Liver (tissue), 9 donors: Measurements from ENCODE around the gene SPECC1L. TPM values are rescaled to one million over a fixed set of nuclear protein-coding genes. Genes with fewer than 3 reads are reported as not detected.
A peak's percentile ranks its signal among the peaks of the same experiment; 100 is the strongest.

Source experiments
- DNase-seq: peaks from one replicate; pipeline ENCODE4 v3.0.0-alpha.2; 2017; ENCODE audit warnings: low spot score
- H3K27ac ChIP-seq, 2 donors: one replicate each; pipeline ENCODE4 v1.7.0; 2013; ENCODE audit warnings: inconsistent platforms in 2 of 2, low read length in 2 of 2, control low read depth in 1 of 2, low read depth in 1 of 2, mild to moderate bottlenecking in 1 of 2
- H3K27me3 ChIP-seq, 4 donors: one replicate each; pipeline versions ENCODE4 v1.6.1 to v1.7.0; 2013; ENCODE audit warnings: low read length in 3 of 4, inconsistent platforms in 1 of 4, mild to moderate bottlenecking in 1 of 4, moderate library complexity in 1 of 4; ENCODE audit not compliant: control insufficient read depth in 4 of 4, insufficient read depth in 4 of 4
- H3K36me3 ChIP-seq, 4 donors: one replicate each; pipeline versions ENCODE4 v1.6.1 to v1.7.0; 2013; ENCODE audit warnings: low read length in 3 of 4, mild to moderate bottlenecking in 3 of 4, low read depth in 1 of 4, moderate library complexity in 1 of 4; ENCODE audit not compliant: control insufficient read depth in 4 of 4, insufficient read depth in 3 of 4
- H3K4me1 ChIP-seq, 4 donors: one replicate each; pipeline versions ENCODE4 v1.6.1 to v1.7.0; 2013; ENCODE audit warnings: low read length in 3 of 4, mild to moderate bottlenecking in 3 of 4, moderate library complexity in 1 of 4; ENCODE audit not compliant: control insufficient read depth in 4 of 4, insufficient read depth in 4 of 4
- H3K4me3 ChIP-seq, 3 donors: one replicate each; pipeline versions ENCODE4 v1.6.1 to v1.7.0; 2013; ENCODE audit warnings: low read length in 3 of 3, control low read depth in 1 of 3, low read depth in 1 of 3, mild to moderate bottlenecking in 1 of 3
- H3K9ac ChIP-seq, 2 donors: one replicate each; pipeline ENCODE4 v1.7.0; 2013; ENCODE audit warnings: low read length in 2 of 2, mild to moderate bottlenecking in 2 of 2, moderate library complexity in 2 of 2, control low read depth in 1 of 2, low read depth in 1 of 2
- H3K9me3 ChIP-seq, 4 donors: one replicate each; pipeline versions ENCODE4 v1.6.1 to v1.7.0; 2013; ENCODE audit warnings: low read length in 3 of 4; ENCODE audit not compliant: control insufficient read depth in 4 of 4
- EGR1 ChIP-seq, 2 donors: IDR thresholded peaks; 2 replicates each; pipeline ENCODE4 v1.6.1; 2016 to 2018; ENCODE audit warnings: antibody characterized with exemption in 2 of 2, low read depth in 2 of 2
- FOXA1 ChIP-seq: IDR thresholded peaks from 2 replicates; pipeline ENCODE4 v1.6.1; 2016; ENCODE audit warnings: antibody characterized with exemption
- FOXA2 ChIP-seq: IDR thresholded peaks from 2 replicates; pipeline ENCODE4 v1.6.1; 2016; ENCODE audit warnings: antibody characterized with exemption
- GABPA ChIP-seq, 2 donors: IDR thresholded peaks in 1 of 2; conservative IDR thresholded peaks in 1 of 2; 2 replicates each; pipeline ENCODE4 v1.6.1; 2016; ENCODE audit warnings: antibody characterized with exemption in 2 of 2, mild to moderate bottlenecking in 1 of 2, moderate library complexity in 1 of 2
- HNF4A ChIP-seq, 2 donors: conservative IDR thresholded peaks; 2 replicates each; pipeline ENCODE4 v1.6.1; 2016; ENCODE audit warnings: antibody characterized with exemption in 2 of 2, mild to moderate bottlenecking in 2 of 2
- HNF4G ChIP-seq: IDR thresholded peaks from 2 replicates; pipeline ENCODE4 v1.6.1; 2016; ENCODE audit warnings: antibody characterized with exemption
- JUND ChIP-seq, 2 donors: IDR thresholded peaks; 2 replicates each; pipeline ENCODE4 v1.6.1; 2016; ENCODE audit warnings: antibody characterized with exemption in 2 of 2
- NR2F2 ChIP-seq: IDR thresholded peaks from 2 replicates; pipeline ENCODE4 v1.6.1; 2016; ENCODE audit warnings: antibody characterized with exemption
- RAD21 ChIP-seq, 2 donors: IDR thresholded peaks; 2 replicates each; pipeline ENCODE4 v1.6.1; 2016; ENCODE audit warnings: antibody characterized with exemption in 2 of 2, mild to moderate bottlenecking in 2 of 2
- RXRA ChIP-seq, 2 donors: IDR thresholded peaks; 2 replicates each; pipeline ENCODE4 v1.6.1; 2017 to 2018; ENCODE audit warnings: antibody characterized with exemption in 2 of 2, mild to moderate bottlenecking in 1 of 2
- SP1 ChIP-seq: IDR thresholded peaks from 2 replicates; pipeline ENCODE4 v1.6.1; 2018; ENCODE audit warnings: antibody characterized with exemption, mild to moderate bottlenecking
- TAF1 ChIP-seq: conservative IDR thresholded peaks from 2 replicates; pipeline ENCODE4 v1.6.1; 2016; ENCODE audit warnings: antibody characterized with exemption, mild to moderate bottlenecking
- YY1 ChIP-seq: IDR thresholded peaks from 2 replicates; pipeline ENCODE4 v1.6.1; 2016; ENCODE audit warnings: antibody characterized with exemption, mild to moderate bottlenecking
- WGBS: extraction: QIAGEN DNeasy Blood & Tissue Kit; methylation state at CpG from one replicate; pipeline ENCODE4 v1.1.7; 2013; 5-methylcytosine and 5-hydroxymethylcytosine counted together
- polyA plus RNA-seq, 2 donors: library from polyadenylated mRNA; stranded (reverse) in 1 of 2; unstranded in 1 of 2; fragments of 200-250 nt in 1 of 2; fragments of >200 nt in 1 of 2; fragmentation: Nextera tagmentation in 1 of 2; extraction: Ambion mirVana in 1 of 2; gene quantifications; one replicate each; pipeline versions ENCODE4 v1.2.1 to v1.2.3, GENCODE V29; 2013 to 2015
- total RNA-seq, 2 donors: library from RNA; depleted of rRNA; stranded (reverse); fragments of >200 nt; gene quantifications; one replicate each; pipeline ENCODE4 v1.2.3, GENCODE V29; 2014
- TF ChIP-seq, protein P1 (sequence below): IDR thresholded peaks from 2 replicates; pipeline ENCODE4 v1.6.1; 2016; ENCODE audit warnings: antibody characterized with exemption
- TF ChIP-seq, protein P2 (sequence below): fragments of 150-350 bp; IDR thresholded peaks from 2 replicates; pipeline ENCODE4 v1.5.1; 2017; ENCODE audit warnings: improper control_type of control experiment, low read depth, low read length; ENCODE audit not compliant: missing input control
- TF ChIP-seq, protein P3 (sequence below): IDR thresholded peaks from 2 replicates; pipeline ENCODE4 v1.6.1; 2016; ENCODE audit warnings: antibody characterized with exemption, mild to moderate bottlenecking
- TF ChIP-seq, protein P4 (sequence below): IDR thresholded peaks from 2 replicates; pipeline ENCODE4 v1.6.1; 2016; ENCODE audit warnings: antibody characterized with exemption
- TF ChIP-seq, protein P5 (sequence below): IDR thresholded peaks from 2 replicates; pipeline ENCODE4 v1.6.1; 2016; ENCODE audit warnings: antibody characterized with exemption
- donor health status: healthy.
- donor health status: healthy.
- donor health status: healthy.
- donor health status: healthy.
- donor health status: healthy.

The SPECC1L gene
- total and polyA plus RNA-seq, 4 donors = 5.4 to 22.3 (median 12.3) TPM

DNA sequence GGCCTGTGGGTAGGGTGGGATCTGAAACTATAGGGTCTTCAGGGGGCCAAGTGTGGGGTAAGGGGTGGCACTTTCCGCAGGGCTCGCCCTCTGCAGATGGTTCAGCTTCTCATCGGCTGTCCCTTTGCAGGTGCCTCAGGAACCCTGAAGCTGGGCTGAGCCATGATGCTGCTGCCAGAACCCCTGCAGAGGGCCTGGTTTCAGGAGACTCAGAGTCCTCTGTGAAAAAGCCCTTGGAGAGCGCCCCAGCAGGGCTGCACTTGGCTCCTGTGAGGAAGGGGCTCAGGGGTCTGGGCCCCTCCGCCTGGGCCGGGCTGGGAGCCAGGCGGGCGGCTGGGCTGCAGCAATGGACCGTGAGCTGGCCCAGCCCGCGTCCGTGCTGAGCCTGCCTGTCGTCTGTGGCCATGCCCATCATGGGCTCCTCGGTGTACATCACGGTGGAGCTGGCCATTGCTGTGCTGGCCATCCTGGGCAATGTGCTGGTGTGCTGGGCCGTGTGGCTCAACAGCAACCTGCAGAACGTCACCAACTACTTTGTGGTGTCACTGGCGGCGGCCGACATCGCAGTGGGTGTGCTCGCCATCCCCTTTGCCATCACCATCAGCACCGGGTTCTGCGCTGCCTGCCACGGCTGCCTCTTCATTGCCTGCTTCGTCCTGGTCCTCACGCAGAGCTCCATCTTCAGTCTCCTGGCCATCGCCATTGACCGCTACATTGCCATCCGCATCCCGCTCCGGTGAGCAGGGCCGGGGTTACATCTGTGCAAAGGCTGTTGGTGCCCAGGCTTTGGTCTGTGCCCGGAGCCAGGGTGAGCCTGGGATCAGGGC is 162.6 kb downstream of the SPECC1L start:
- Histone ChIP-seq H3K36me3 (peaks cover 0 to 10% (median 4%) of the 10 kb centered on the region in 4 donors), H3K9me3 (no peaks in the 10 kb centered on the region), H3K27ac (peak overlapping the region; percentile 80 to 83), H3K9ac (no peak overlapping the region), H3K27me3 (no peaks in the 10 kb centered on the region), H3K4me1 (peaks cover 20 to 63% (median 37%) of the 10 kb centered on the region in 4 donors), H3K4me3 (no peak overlapping the region)
- 93% methylated on average over 34 of the region's 34 CpGs for whole genome bisulfite sequencing
- TF ChIP-seq RAD21 (IDR thresholded peaks at IDR 0.05) (no peak), YY1 (no peak), SP1 (no peak), JUND (IDR thresholded peaks at IDR 0.05) (no peak), FOXA2 (no peak), HNF4A (conservative IDR thresholded peaks at IDR 0.05) (no peak), EGR1 (IDR thresholded peaks at IDR 0.05; ENCODE audit: low read depth in 2 of 2) (no peak), GABPA (IDR thresholded peaks at IDR 0.05 in 1 of 2, conservative IDR thresholded peaks at IDR 0.05 in 1 of 2) (no peak), RXRA (IDR thresholded peaks at IDR 0.05) (no peak), HNF4G (no peak), TAF1 (no peak), FOXA1 (no peak), NR2F2 (no peak)
- TF ChIP-seq, protein P1, sequence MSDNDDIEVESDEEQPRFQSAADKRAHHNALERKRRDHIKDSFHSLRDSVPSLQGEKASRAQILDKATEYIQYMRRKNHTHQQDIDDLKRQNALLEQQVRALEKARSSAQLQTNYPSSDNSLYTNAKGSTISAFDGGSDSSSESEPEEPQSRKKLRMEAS = no peak
- TF ChIP-seq, protein P2, sequence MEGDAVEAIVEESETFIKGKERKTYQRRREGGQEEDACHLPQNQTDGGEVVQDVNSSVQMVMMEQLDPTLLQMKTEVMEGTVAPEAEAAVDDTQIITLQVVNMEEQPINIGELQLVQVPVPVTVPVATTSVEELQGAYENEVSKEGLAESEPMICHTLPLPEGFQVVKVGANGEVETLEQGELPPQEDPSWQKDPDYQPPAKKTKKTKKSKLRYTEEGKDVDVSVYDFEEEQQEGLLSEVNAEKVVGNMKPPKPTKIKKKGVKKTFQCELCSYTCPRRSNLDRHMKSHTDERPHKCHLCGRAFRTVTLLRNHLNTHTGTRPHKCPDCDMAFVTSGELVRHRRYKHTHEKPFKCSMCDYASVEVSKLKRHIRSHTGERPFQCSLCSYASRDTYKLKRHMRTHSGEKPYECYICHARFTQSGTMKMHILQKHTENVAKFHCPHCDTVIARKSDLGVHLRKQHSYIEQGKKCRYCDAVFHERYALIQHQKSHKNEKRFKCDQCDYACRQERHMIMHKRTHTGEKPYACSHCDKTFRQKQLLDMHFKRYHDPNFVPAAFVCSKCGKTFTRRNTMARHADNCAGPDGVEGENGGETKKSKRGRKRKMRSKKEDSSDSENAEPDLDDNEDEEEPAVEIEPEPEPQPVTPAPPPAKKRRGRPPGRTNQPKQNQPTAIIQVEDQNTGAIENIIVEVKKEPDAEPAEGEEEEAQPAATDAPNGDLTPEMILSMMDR = no peak
- TF ChIP-seq, protein P3, sequence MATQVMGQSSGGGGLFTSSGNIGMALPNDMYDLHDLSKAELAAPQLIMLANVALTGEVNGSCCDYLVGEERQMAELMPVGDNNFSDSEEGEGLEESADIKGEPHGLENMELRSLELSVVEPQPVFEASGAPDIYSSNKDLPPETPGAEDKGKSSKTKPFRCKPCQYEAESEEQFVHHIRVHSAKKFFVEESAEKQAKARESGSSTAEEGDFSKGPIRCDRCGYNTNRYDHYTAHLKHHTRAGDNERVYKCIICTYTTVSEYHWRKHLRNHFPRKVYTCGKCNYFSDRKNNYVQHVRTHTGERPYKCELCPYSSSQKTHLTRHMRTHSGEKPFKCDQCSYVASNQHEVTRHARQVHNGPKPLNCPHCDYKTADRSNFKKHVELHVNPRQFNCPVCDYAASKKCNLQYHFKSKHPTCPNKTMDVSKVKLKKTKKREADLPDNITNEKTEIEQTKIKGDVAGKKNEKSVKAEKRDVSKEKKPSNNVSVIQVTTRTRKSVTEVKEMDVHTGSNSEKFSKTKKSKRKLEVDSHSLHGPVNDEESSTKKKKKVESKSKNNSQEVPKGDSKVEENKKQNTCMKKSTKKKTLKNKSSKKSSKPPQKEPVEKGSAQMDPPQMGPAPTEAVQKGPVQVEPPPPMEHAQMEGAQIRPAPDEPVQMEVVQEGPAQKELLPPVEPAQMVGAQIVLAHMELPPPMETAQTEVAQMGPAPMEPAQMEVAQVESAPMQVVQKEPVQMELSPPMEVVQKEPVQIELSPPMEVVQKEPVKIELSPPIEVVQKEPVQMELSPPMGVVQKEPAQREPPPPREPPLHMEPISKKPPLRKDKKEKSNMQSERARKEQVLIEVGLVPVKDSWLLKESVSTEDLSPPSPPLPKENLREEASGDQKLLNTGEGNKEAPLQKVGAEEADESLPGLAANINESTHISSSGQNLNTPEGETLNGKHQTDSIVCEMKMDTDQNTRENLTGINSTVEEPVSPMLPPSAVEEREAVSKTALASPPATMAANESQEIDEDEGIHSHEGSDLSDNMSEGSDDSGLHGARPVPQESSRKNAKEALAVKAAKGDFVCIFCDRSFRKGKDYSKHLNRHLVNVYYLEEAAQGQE = no peak
- TF ChIP-seq, protein P4, sequence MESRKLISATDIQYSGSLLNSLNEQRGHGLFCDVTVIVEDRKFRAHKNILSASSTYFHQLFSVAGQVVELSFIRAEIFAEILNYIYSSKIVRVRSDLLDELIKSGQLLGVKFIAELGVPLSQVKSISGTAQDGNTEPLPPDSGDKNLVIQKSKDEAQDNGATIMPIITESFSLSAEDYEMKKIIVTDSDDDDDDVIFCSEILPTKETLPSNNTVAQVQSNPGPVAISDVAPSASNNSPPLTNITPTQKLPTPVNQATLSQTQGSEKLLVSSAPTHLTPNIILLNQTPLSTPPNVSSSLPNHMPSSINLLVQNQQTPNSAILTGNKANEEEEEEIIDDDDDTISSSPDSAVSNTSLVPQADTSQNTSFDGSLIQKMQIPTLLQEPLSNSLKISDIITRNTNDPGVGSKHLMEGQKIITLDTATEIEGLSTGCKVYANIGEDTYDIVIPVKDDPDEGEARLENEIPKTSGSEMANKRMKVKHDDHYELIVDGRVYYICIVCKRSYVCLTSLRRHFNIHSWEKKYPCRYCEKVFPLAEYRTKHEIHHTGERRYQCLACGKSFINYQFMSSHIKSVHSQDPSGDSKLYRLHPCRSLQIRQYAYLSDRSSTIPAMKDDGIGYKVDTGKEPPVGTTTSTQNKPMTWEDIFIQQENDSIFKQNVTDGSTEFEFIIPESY = no peak
- TF ChIP-seq, protein P5, sequence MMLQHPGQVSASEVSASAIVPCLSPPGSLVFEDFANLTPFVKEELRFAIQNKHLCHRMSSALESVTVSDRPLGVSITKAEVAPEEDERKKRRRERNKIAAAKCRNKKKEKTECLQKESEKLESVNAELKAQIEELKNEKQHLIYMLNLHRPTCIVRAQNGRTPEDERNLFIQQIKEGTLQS = no peak
- DNase-seq = no peak
